PC-3 (cell line): ENCODE measurements around the gene PRR36.
A peak's percentile ranks its signal among the peaks of the same experiment; 100 is the strongest.

Experiments
- CTCF ChIP-seq: fragments of 300-600 bp; sonication (generic); conservative IDR thresholded peaks from 2 replicates; pipeline ENCODE4 v1.5.1; 2017; ENCODE audit warnings: antibody characterized with exemption, low read depth, mild to moderate bottlenecking, low read length
- EZH2 ChIP-seq: fragments of 300-600 bp; sonication (generic); IDR thresholded peaks from one replicate; pipeline ENCODE4 v1.6.1; 2017; ENCODE audit warnings: antibody characterized with exemption, mild to moderate bottlenecking, low read length; ENCODE audit not compliant: unreplicated experiment
- EZH2phosphoT487 ChIP-seq: fragments of 300-600 bp; sonication (generic); IDR thresholded peaks from 2 replicates; pipeline ENCODE4 v1.6.1; 2018; ENCODE audit warnings: mild to moderate bottlenecking, antibody characterized with exemption, low read length, borderline replicate concordance

DNA sequence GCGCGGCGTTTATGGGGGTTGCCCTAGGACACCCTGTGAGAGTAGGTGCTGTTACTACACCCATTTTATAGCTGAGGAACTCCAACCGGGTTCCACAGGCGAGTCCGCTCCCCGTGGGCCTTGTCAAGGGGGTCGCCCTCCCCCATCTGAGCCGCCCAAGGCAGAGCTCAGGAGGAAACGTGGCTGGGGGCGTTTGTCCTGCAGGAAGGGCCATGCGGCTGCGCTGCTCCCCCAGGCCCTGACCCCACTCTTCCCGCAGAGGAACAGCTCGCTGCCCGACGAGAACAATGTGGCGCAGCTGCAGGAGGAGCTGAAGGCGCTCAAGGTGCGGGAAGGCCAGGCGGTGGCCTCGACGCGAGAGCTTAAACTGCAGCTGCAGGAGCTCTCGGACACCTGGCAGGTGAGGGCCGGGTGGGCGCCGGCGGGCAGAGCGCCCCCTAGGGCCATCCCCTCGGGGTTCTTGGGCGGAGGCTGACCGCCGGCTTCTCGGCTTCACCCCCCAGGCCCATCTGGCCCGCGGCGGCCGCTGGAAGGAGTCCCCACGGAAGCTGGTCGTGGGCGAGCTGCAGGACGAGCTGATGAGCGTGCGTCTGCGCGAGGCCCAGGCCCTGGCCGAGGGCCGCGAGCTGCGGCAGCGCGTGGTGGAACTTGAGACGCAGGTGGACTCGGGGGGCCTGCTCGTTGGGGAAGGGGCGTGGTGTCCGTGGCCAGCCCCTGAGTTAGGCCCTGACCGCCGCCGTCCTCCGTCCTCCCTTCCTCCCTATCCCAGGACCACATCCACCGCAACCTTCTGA lies 12.4 kb downstream of the PRR36 start:
- TF ChIP-seq EZH2: no peak
- TF ChIP-seq CTCF: peak; percentile 28; the same call in 1 of the 2 replicates
- no peak for TF ChIP-seq EZH2phosphoT487
